ENCODE results near the gene KPNB1. TPM values are rescaled to one million over a fixed set of nuclear protein-coding genes. Genes with fewer than 3 reads are reported as not detected.
"Not testable (repeated sequence)": the region's sequence is repeated elsewhere in the genome, so short reads cannot be mapped to it uniquely, and the experiment has no call there.

The KPNB1 gene
- total RNA-seq, 4 donors from 2014 or later = 100 to 162 (median 139) TPM

DNA sequence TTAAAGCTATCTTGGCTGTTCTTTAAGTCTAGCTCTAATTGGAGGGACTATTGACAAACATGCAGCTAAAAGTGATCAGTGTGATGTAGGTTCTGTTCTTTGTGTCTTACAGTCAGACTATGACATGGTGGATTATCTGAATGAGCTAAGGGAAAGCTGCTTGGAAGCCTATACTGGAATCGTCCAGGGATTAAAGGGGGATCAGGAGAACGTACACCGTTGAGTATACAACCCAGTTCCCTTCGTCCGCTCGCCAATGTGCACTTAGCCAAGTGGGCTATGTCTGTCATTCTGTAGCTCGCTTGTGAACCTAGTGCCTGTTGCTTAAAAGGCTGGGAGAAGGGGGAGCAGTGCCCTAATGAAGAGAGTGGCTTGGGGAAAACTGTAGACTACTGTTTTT lies 28.5 kb downstream of the KPNB1 start:
- H3K27me3 ChIP-seq = no peaks in the 10 kb centered on the region
- H3K4me3 ChIP-seq = no peak overlapping the region
- peaks cover 96% of the 10 kb centered on the region for H3K36me3 ChIP-seq

DNA sequence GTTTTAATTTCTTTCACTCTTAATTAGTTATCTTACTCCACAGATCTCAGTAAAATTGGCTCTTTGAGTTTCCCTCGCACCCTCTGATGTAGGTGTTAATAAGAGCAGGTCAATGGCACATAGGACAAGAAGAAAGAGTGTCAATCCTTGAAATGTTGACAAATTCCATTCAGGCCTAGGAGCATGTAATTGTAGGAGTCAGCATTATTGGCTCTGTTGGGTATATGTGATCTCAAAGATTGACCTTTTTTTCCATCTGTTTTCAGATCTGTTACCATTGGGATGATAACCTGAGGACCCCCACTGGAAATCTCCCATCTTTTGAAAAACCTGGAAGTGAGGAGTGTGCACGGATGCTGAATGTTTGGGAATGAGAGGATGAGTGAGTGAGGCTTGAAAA lies 32.4 kb downstream of the KPNB1 start:
- H3K36me3 ChIP-seq = peaks cover 62% of the 10 kb centered on the region
- WGBS = 95% methylated on average over 2 of the region's 2 CpGs
- H3K4me1 ChIP-seq = peaks cover 3% of the 10 kb centered on the region
- no peak for DNase-seq (ENCODE audit: low spot score in 2 of 2)
- no peaks in the 10 kb centered on the region for H3K9me3 ChIP-seq
- H3K27ac ChIP-seq = no peak overlapping the region
- no peaks in the 10 kb centered on the region for H3K27me3 ChIP-seq
- TF ChIP-seq POLR2A (IDR thresholded peaks at IDR 0.05) (no peak), EP300 (IDR thresholded peaks at IDR 0.05) (no peak), POLR2AphosphoS5 (IDR thresholded peaks at IDR 0.05) (no peak)
- TF ChIP-seq, protein P1, sequence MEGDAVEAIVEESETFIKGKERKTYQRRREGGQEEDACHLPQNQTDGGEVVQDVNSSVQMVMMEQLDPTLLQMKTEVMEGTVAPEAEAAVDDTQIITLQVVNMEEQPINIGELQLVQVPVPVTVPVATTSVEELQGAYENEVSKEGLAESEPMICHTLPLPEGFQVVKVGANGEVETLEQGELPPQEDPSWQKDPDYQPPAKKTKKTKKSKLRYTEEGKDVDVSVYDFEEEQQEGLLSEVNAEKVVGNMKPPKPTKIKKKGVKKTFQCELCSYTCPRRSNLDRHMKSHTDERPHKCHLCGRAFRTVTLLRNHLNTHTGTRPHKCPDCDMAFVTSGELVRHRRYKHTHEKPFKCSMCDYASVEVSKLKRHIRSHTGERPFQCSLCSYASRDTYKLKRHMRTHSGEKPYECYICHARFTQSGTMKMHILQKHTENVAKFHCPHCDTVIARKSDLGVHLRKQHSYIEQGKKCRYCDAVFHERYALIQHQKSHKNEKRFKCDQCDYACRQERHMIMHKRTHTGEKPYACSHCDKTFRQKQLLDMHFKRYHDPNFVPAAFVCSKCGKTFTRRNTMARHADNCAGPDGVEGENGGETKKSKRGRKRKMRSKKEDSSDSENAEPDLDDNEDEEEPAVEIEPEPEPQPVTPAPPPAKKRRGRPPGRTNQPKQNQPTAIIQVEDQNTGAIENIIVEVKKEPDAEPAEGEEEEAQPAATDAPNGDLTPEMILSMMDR (IDR thresholded peaks at IDR 0.05) = no peak
- no peak overlapping the region for H3K4me3 ChIP-seq

More for the DNA sequence above, 28.5 kb downstream of the KPNB1 start:
- H3K9me3 ChIP-seq = no peaks in the 10 kb centered on the region
- TF ChIP-seq POLR2A (IDR thresholded peaks at IDR 0.05) (no peak), EP300 (IDR thresholded peaks at IDR 0.05) (no peak), POLR2AphosphoS5 (IDR thresholded peaks at IDR 0.05) (no peak)
- TF ChIP-seq, protein P1 (IDR thresholded peaks at IDR 0.05) = no peak
- 79% methylated on average over 7 of the region's 7 CpGs for WGBS
- H3K4me1 ChIP-seq = no peaks in the 10 kb centered on the region
- no peak overlapping the region for H3K27ac ChIP-seq
- DNase-seq (ENCODE audit: low spot score in 2 of 2) = no peak

DNA sequence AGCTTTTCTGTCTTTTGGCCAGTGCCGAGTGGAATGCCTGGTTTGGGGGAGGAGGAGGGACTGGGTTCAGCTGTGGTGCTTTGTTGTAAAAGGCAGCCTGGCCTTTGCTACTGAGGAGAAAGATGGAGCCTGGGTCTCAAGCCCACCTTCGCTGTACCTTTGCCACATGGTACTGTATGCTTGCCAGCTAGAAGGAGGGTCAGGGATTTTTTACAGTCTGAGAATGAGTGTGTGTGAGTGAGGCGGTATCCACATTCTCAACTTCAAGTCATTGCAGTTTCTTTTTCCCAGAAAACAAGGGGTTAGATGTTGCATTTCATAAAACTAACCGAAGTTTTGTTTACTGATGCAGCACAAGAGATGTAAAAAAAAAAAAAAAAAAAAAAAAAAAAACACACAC lies 33.0 kb downstream of the KPNB1 start:
- H3K4me1 ChIP-seq = not testable (repeated sequence)
- 78% methylated on average over 4 of the region's 4 CpGs for WGBS
- peaks cover 56% of the 10 kb centered on the region for H3K36me3 ChIP-seq

DNA sequence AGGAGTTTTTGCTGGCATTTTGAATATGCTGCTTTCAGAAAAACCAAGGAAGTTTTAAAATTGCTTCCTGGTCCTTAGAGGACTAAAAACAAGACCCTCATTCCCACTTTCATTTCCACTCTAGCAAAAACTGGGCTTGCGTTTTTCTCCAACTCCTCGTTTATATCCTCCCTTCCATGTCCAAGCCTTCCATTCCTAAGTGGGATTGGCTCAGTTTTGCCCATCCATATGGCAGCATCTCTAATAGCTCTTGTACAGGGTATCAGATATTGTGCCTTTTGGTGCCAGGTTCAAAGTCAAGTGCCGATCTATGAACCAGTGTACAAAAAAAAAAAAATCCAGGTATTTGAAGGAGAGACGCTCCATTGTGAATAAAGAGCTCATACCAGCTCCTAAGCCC lies 34.3 kb downstream of the KPNB1 start:
- Histone ChIP-seq H3K36me3 (peaks cover 43% of the 10 kb centered on the region), H3K27me3 (no peaks in the 10 kb centered on the region), H3K4me1 (peaks cover 3% of the 10 kb centered on the region), H3K4me3 (no peak overlapping the region), H3K9me3 (no peaks in the 10 kb centered on the region), H3K27ac (no peak overlapping the region)
- no peak for DNase-seq (ENCODE audit: low spot score in 2 of 2)
- no peak for TF ChIP-seq POLR2A (IDR thresholded peaks at IDR 0.05)
- TF ChIP-seq EP300 (IDR thresholded peaks at IDR 0.05) = no peak
- TF ChIP-seq, protein P1 (IDR thresholded peaks at IDR 0.05) = no peak
- TF ChIP-seq POLR2AphosphoS5 (IDR thresholded peaks at IDR 0.05) = no peak
- 91% methylated on average over 4 of the region's 4 CpGs for WGBS

More for the DNA sequence above, 33.0 kb downstream of the KPNB1 start:
- not testable (repeated sequence) for H3K27ac ChIP-seq; DNase-seq (ENCODE audit: low spot score in 2 of 2); H3K4me3 ChIP-seq; H3K27me3 ChIP-seq; H3K9me3 ChIP-seq

DNA sequence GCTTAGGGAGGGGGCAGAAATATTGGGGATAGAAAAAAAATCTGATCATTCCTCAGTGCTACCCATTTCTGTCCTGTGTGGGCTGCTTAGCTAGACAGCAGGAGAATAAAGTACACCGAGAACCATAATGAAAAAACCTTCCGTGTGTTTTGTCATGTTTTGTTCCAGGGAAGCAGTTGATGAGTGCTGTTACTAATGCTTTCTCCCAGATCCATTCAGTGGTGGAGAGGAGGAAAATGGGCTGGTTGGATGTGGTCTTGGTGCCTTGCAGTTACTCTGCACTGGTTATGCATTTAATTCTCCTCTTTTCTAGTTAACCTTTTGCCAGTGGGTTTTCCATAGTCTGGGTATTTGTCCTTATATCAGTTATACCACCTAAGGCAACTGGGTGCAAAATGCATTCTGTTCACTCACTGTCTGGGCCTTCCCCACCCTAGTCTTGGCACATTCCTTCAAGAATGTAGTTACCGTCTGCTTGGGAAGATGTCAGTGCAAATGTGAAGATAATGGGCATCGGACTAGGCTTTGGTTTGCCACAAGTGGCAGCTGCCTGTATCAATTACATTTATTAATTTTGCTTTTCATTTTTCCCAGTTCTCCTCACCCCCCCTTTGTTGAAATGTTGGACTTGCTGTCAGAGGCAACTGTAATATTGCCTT lies 34.9 kb downstream of the KPNB1 start:
- 85% methylated on average over 4 of the region's 4 CpGs for WGBS
- Histone ChIP-seq H3K4me3 (no peak overlapping the region), H3K9me3 (no peaks in the 10 kb centered on the region), H3K36me3 (peaks cover 36% of the 10 kb centered on the region), H3K27me3 (no peaks in the 10 kb centered on the region), H3K4me1 (peaks cover 3% of the 10 kb centered on the region), H3K27ac (no peak overlapping the region)
- TF ChIP-seq POLR2A (IDR thresholded peaks at IDR 0.05) = no peak
- TF ChIP-seq POLR2AphosphoS5 (IDR thresholded peaks at IDR 0.05) = no peak
- no peak for TF ChIP-seq EP300 (IDR thresholded peaks at IDR 0.05)
- TF ChIP-seq, protein P1 (IDR thresholded peaks at IDR 0.05) = no peak
- DNase-seq (ENCODE audit: low spot score in 2 of 2) = no peak

Measured in suprapubic skin (tissue), 4 donors.